Fibroblast of mammary gland (primary cell): Measurements from ENCODE around the gene ZNF135.

Source experiments
- DNase-seq: peaks from one replicate; pipeline ENCODE4 v3.0.0-alpha.2; 2010; ENCODE audit warnings: low read depth
- H3K4me3 ChIP-seq: 2 replicates; pipeline ENCODE4 v1.5.1; 2011; ENCODE audit warnings: low read depth, mild to moderate bottlenecking, low read length, moderate library complexity; ENCODE audit not compliant: control insufficient read depth
- TF ChIP-seq, protein P1 (sequence below): conservative IDR thresholded peaks from 2 replicates; pipeline ENCODE4 v1.5.1; 2011; ENCODE audit warnings: low read depth, low read length, inconsistent platforms; ENCODE audit not compliant: control insufficient read depth, insufficient read depth

The ZNF135 gene

DNA sequence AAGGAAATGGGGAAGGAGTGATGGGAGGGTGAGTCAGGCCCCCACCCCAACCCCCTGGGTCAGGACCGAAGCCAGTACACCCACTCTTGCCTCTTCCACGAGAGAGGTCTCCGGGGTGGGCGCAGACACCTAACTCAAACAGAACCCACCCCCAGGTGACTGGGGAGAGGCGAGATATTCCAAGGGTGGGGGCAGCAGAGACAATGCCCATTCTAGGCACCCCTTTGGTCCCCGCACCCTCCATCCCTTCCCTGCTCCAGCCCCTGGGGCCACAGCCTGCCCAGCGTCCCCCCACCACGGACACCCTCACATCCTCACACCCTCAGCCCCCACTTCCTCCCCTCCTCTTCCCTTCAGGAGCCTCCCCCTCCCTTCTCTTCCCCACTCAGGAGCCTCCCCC is 38.3 kb downstream of the ZNF135 start:
- H3K4me3 ChIP-seq: peak overlapping the region; percentile 76
- TF ChIP-seq, protein P1, sequence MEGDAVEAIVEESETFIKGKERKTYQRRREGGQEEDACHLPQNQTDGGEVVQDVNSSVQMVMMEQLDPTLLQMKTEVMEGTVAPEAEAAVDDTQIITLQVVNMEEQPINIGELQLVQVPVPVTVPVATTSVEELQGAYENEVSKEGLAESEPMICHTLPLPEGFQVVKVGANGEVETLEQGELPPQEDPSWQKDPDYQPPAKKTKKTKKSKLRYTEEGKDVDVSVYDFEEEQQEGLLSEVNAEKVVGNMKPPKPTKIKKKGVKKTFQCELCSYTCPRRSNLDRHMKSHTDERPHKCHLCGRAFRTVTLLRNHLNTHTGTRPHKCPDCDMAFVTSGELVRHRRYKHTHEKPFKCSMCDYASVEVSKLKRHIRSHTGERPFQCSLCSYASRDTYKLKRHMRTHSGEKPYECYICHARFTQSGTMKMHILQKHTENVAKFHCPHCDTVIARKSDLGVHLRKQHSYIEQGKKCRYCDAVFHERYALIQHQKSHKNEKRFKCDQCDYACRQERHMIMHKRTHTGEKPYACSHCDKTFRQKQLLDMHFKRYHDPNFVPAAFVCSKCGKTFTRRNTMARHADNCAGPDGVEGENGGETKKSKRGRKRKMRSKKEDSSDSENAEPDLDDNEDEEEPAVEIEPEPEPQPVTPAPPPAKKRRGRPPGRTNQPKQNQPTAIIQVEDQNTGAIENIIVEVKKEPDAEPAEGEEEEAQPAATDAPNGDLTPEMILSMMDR: no peak
- no peak for DNase-seq

DNA sequence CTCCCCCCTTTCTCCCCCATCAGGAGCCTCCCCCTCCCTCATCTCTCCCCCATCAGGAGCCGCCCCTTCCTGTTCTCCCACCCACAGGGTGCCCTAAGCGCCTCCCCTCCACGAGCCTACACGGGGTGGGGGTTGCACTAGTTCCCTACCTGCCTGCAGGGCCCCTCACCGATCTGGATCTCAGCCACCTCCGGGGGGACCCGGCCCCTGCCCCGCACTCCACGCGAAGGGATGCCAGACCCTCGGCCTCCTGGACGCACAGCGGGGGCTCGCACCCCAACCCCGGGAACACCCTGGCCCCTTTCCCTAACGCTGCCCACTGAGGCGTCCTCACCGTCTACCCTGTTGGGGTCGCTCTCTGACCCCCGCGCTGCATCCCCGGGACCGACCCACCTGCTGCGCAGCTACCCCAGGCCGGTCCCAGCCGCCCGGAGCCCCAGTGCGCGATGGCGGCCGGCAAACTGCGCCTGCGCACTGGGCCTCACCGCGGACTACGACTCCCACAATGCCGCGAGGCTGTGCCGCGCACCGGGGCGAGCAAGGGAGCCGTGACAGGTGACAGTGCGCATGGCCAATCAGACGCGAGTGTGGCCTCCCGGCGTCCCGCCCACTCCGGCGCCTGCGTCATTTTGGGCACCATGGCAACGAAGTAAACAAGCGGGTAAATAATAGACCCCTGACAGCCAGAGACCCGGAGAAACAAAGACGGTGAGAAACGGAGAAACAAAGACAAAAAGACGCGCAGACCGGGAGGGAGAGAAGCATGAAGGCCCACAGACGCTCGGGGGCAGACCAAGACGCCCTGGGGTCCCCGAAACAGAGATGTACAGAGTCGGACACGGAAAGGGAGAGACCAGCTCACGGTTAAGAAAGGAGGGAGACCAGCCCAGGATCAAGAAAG is 38.9 kb downstream of the ZNF135 start, which contains the start of gene ZSCAN18:
ZSCAN18 (minus strand) TSS at position 451 of the 901 bp plus-strand sequence. CDS start 7,964 bp downstream, outside the sequence.
- peak; percentile 93 for DNase-seq
- H3K4me3 ChIP-seq: peak within 1 kb of the TSS; percentile 76
- TF ChIP-seq, protein P1: no peak

DNA sequence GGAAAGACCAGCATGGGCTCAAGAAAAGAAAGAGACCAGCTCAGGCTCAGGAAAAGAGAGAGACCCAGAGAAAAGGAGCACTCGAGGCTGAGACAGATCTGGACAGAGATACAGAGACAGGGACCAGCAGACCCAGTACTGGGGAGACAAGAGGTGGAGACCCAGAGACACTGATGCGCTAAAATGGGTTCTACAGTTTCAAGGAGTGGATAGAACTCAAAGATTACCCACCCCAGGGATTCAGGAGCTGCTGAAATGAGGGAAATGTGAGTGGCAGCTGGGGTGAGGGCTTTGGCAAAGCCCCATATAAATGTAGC is 39.6 kb downstream of the ZNF135 start:
- DNase-seq: peak; percentile 5
- peak overlapping the region; percentile 61 for H3K4me3 ChIP-seq
- TF ChIP-seq, protein P1: no peak

DNA sequence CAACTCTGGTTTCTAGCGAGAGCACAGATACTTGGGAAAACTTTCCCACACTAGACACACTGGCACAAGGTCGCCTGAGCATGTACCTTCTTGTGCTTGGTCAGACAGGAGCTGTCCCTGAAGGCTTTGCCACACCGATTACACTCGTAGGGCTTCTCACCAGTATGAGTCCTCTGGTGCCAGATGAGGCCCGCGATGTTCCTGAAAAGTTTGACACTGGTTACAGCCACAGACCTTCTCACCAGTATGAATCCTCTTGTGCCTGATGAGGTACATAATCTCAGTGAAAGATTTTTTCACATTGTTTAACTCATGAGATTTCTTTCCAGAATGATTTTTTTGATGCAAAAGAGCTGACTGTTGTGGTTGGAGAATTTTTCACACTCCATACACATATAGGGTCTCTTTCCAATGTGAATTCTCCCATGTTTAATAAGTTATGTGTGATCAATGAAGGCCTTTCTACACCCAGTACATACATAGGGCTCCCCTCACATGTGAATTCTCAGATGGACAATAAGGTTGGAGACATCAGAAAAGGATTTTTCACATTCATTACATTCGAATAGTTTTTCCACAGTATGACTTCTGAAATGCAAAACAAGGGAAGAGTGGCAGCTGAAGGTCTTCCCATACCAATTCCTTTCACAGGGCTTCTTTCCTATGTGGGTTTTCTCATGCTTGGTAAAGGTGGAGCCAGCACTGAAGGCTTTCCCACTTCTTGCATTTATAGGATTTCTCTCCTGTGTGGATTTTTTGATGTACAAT is 48.9 kb downstream of the ZNF135 start:
- no peak overlapping the region for H3K4me3 ChIP-seq
- TF ChIP-seq, protein P1: no peak
- DNase-seq: no peak

DNA sequence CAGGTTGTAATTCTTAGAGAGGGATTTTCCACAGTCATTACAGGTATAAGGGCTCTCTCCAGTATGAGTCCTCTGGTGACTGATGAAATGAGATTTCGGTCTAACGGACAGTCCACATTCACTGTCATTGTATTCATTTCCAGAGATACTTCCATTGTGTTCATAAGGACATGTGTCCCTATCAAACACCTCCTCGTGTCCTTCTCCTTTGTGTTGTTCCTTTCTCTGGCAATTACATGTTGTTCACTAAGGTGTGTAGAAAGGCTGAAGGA is 49.4 kb downstream of the ZNF135 start:
- no peak for DNase-seq
- H3K4me3 ChIP-seq: no peak overlapping the region
- TF ChIP-seq, protein P1: no peak

DNA sequence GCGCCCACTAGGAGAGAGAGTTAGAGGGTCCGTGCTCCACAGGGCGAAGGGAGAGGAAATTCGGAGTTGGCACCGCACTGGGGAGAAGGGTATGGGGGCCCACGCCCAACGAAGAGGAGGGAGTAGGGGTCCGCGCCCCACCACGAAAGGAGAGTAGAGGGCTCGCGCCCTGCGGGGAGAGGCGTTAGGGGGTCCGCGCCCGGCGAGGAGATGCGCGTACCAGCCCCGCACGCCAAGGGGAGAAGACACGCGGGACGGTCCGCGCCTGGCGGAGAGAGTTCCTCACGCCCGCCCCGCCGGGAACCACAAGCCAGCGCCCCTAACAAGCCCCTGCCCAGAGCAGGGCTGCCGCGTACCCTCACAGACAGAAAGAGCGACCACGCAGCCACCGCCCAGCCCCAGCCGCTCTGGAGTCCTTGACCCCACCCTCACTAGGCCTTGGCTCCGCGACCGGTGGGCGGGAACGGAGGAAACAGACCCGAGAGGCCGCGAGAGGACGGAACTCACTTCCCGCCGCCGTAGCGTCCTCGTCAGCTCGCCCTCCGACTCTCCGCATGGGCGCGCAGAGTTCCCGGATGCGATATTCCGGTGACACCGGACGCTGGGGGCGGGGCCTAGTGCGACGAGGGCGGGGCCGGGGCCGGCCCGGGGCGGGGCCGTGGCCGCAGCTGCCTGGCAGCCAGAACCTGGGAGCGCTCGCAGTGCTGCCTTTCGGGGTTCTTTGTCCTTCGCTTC is 58.9 kb downstream of the ZNF135 start:
- TF ChIP-seq, protein P1: no peak
- DNase-seq: no peak
- H3K4me3 ChIP-seq: no peak overlapping the region
